ENCODE data around the gene LRP11.
"Not testable (repeated sequence)": the region's sequence is repeated elsewhere in the genome, so short reads cannot be mapped to it uniquely, and the experiment has no call there.

Gene LRP11

GRCh38 chr6:149897855-149898744, 33.9 kb upstream of the LRP11 start, which contains the start of gene RAET1E:
Gene RAET1E (minus strand): TSS chr6:149898113. CDS start chr6:149890901, 7,212 bp downstream.
- no peak for DNase-seq

DNA sequence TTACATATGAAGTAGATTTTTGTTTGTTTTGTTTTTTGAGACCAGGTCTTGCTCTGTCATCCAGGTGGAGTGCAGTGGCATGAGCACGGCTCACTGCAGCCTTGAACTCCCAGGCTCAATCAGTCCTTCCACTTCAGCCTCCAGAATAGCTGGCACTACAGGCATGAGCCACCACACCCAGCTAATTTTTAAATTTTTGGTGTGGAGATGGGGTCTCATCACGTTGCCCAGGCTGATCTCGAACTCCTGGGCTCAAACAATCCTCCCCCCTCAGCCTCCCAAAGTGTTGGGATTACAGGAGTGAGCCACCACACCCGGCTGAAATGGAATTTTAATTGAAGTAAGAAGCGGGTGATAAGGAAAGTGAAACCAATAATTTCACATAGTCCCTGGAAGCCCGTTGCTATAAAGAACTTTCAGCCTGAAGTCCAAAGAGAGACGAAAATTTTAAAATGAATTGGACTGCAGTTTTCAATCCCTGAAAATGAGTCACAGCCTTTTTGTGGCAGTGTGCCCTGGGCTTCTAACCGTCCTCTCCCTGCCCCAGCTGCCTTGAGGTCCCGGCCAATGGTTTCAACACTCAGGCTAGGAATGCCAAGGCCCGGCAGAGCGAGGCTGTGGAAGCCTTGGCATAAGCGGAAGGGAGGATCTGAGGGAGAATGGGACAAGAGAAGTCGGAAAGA, 33.0 kb upstream of the LRP11 start:
- DNase-seq = no peak

GRCh38 chr6:149896491-149896890, 32.3 kb upstream of the LRP11 start:
- no peak for DNase-seq

DNA sequence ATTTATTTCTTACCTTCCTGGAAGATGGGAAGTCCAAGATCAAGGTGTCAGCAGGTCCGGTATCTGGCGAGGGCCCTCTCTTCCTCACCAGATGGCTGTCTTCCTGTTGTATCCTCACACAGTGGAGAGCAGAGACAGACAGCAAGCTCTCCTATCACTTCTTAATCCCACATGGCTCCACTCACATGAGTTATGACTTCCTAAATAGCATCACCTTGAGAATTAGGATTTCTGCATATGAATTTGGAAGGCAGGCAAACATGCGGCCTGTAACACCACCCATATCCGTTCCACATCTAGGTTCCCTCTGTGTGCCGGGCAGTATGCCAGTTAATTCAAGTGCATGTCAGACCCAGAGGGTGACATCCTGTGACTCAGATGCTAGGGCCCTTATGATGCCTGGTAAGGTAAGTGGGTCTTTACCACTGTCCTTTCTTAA, 31.7 kb upstream of the LRP11 start:
- DNase-seq = peak in 1 of 2 donors; percentile 31

- DNase-seq = no peak
Measured at GRCh38 chr6:149895048-149895590, 31.0 kb upstream of the LRP11 start.

GRCh38 chr6:149891864-149892263, 27.7 kb upstream of the LRP11 start:
- DNase-seq = not testable (repeated sequence)

- no peak for DNase-seq
Measured at GRCh38 chr6:149891259-149891658, 27.1 kb upstream of the LRP11 start.

- no peak for DNase-seq
Measured at GRCh38 chr6:149890629-149891045, 26.5 kb upstream of the LRP11 start.

GRCh38 chr6:149889326-149889725, 25.2 kb upstream of the LRP11 start:
- no peak for DNase-seq

DNA sequence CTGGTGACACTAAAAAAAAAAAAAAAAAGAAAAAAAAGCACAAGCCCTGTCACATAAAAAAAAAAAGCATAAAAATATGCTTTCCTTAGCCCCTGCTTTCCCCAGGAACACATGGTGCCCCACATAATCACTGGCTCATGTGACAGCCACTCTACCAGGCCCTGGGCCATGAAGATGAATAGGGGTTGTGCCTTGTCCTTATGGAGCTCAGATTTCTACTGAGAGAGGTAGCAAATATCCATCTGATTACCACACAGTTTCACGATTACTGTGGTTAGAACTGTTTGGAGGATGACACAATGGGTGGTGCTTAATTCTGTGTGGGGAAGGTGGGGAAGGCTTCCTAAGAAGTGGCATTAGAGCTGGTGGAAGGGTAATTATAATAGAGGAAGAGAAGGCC, 24.5 kb upstream of the LRP11 start:
- no peak for DNase-seq

DNA sequence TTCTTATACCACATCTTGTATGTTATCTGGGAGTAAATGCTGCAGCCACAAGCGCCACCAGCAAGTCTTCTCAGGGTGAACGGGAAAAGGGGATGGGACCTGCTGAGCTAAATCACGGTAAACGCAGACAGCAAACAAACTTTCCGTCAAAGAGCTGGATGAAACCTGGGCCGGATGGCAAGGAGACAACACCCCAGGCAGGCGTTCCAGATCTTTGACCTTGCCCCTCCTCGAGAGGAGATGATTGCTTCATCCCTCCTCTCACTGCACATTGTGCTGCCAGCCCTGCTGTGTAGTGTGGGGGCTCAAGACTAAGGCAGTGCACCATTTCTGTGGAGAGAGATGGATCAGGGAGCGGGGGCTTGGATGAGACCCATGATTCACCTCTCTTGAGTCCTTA, 23.9 kb upstream of the LRP11 start:
- no peak for DNase-seq

GRCh38 chr6:149887343-149887742, 23.2 kb upstream of the LRP11 start:
- DNase-seq = no peak

DNA sequence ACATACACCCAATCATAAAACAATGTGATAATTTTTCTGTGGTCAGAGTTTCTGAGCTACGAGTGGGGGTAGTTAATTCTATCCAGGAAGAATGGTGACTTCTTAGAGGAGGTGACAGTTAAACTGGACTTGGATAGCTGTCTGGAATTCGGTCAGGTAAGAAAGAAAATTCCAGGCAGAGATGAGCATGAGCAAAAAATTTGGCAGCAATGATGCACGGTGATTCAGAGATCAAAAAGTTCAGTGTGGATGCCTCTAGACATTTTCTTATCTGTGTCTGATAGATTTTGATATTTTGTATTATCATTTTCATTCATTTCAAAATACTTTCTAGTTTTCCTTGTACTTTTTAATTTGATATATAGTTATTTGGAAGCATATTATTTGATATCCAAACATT, 21.7 kb upstream of the LRP11 start:
- no peak for DNase-seq

DNA sequence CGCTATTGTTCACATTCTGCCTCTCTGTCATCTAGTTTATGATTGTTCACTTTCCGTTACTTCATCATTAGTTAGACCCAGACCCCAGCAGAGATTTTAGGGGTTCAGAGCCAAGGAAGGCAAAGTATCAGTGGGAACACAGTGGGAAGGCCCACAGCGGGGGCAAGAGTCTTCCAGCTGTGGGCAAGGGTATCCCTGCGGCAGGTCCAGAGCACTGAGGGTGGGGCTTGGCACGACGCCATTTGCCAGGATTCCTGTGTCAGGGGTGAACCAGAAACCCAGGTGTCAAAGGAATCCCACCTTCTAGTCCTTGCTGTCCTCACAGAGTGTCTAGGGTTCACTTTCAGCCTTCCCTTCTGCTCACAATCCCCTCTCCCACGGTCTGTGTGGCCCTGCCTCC, 20.5 kb upstream of the LRP11 start:
- DNase-seq = no peak

DNA sequence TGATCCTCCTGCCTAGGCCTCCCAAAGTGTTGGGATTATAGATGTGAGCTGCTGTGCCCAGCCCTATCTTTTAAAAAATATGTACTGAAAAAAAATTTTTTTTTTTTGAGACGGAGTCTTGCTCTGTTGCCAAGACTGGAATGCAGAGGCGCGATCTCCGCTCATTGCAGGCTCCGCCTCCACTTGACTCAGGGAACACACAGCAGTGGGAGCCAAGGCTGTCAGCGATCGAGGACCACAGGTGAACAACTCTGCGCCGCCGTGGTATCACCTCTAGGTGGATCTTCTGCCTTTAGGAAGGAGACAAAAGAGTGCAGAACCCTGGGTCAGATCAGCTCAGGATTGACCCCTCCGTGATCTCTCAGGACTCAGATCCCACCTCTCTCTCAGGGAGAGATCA, 20.1 kb upstream of the LRP11 start:
- DNase-seq = no peak

DNA sequence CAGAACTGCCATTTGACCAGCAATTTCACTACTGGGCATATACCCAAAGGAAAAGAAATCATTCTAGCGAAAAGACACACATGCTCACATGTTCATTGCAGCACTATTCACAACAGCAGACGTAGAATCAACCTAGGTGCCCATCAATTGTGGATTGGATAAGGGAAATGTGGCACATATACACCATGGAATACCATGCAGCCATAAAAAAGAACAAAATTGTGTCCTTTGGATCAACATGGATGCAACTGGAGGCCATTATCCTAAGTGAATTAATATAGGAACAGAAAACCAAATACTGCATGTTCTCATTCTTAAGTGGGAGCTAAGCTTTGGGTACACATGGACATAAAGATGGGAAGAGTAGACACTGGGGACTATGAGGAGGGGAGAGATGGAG, 17.7 kb upstream of the LRP11 start:
- DNase-seq = no peak

DNA sequence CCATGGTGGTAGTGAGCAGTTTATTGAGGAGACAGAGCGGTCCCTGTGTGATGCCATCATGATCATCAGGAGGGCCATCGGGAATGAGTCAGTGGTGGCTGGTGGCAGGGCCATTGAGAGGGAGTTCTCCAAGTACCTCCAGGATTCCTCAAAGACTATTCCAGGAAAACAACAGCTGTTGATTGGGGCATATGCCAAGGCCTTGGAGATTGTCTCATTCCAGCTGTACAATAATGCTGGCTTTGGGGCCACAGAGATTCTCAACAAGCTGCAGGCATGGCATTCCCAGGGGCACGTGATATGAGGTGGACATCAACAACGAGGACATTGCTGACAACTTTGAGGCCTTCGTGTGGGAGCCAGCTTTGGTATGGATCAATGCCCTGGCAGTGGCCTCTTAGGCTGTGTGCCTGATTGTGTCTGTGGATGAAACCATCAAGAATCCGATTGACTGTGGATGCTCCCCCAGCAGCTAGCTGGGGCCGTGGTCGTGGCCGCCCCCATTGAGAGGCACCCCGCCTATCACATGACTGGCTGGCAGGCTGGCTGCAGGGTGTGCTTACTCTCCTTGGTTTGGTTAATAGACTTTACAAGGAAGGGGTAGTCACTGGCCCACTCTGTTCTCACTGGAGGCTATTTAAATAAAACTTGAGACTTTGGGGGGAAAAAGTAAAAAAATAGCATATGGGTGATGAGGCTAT, 17.1 kb upstream of the LRP11 start:
- no peak for DNase-seq

DNA sequence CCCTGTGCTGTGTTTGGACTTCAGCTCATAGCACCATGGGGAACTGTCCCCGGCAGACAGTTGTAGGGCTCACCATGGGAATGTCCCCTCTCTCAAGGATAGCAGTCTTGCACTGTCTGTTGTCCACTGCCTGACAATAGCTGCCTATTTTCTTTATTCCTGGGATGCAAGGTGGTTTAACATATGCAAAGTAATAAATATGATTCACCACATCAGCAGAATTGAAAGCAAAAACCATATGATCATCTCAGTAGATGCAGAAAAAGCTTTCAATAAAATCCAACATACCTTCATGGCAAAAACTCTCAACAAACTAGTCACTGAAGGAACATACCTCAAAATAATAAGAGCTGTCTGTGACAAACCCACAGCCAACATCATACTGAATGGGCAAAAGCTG, 13.5 kb upstream of the LRP11 start:
- DNase-seq = no peak

GRCh38 chr6:149876241-149876933, 12.2 kb upstream of the LRP11 start:
- no peak for DNase-seq

- DNase-seq = no peak
Measured at GRCh38 chr6:149872233-149872632, 8.1 kb upstream of the LRP11 start.

GRCh38 chr6:149871182-149871581, 7.0 kb upstream of the LRP11 start:
- no peak for DNase-seq

DNA sequence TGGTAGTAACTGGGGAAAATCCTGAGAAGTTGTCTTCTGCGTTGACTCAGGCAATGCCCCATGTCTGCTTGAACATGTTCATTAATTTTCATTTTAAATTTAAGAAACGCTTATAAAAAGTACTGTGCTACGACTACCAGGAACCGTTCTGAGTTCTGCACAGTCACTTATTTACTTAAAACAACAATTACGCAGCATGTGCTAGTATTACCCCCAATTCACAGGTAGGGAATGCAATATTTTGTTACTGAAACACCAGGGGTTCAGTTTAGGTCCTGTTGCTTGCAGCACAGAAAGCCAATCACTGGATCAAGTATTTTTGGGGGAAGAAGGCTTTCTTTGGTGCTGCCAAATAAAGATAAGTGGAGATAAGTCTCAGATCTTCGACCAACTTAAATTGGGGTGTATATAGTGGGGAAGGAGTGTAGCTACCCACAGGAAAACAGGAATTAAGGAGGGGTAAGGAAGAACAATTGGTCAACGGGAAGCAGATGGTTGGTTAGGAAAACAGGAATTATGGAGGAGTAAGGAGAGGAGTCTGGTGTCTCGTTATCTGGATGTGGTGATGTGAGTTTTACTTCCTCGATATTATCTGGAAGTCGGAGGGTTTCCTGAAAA, 5.2 kb upstream of the LRP11 start:
- DNase-seq = no peak
